Neuronal stem cell (in vitro differentiated cells): ENCODE results near the gene FAM50A.

Experiments
- DNase-seq: peaks from one replicate; pipeline ENCODE4 v3.0.0-alpha.2; 2013; ENCODE audit warnings: low spot score
- H2AFZ ChIP-seq: one replicate; pipeline ENCODE4 v1.6.1; 2013; ENCODE audit warnings: mild to moderate bottlenecking, low read length, inconsistent platforms
- H2AK5ac ChIP-seq: 2 replicates; pipeline ENCODE4 v1.6.1; 2013; ENCODE audit warnings: low read depth, mild to moderate bottlenecking, inconsistent platforms, low read length, moderate library complexity, mixed read lengths
- H2BK120ac ChIP-seq: 2 replicates; pipeline ENCODE4 v1.6.1; 2013; ENCODE audit warnings: low read depth, mild to moderate bottlenecking, inconsistent platforms, low read length, moderate library complexity, mixed read lengths
- H2BK12ac ChIP-seq: one replicate; pipeline ENCODE4 v1.6.1; 2013; ENCODE audit warnings: low read length, inconsistent platforms
- H2BK15ac ChIP-seq: 2 replicates; pipeline ENCODE4 v1.6.1; 2013; ENCODE audit warnings: mild to moderate bottlenecking, low read length, inconsistent platforms, mixed read lengths
- H2BK5ac ChIP-seq: one replicate; pipeline ENCODE4 v1.6.1; 2013; ENCODE audit warnings: inconsistent platforms, mild to moderate bottlenecking, low read length, moderate library complexity
- H3K14ac ChIP-seq: one replicate; pipeline ENCODE4 v1.6.1; 2013; ENCODE audit warnings: low read length, inconsistent platforms
- H3K18ac ChIP-seq: 2 replicates; pipeline ENCODE4 v1.6.1; 2013; ENCODE audit warnings: low read length, inconsistent platforms
- H3K23ac ChIP-seq: 2 replicates; pipeline ENCODE4 v1.6.1; 2013; ENCODE audit warnings: low read depth, mild to moderate bottlenecking, mixed read lengths, low read length, inconsistent platforms; ENCODE audit not compliant: poor library complexity
- H3K27ac ChIP-seq: replicated peaks from 3 replicates; pipeline ENCODE4 v1.5.1; 2013; ENCODE audit warnings: low read length, inconsistent platforms
- H3K27me3 ChIP-seq, 3 experiments: 2 replicates each; pipeline ENCODE4 v1.6.1; 2013; ENCODE audit warnings: low read length in 3 of 3, mild to moderate bottlenecking in 2 of 3, inconsistent platforms in 1 of 3, low read depth in 1 of 3, mixed read lengths in 1 of 3, moderate library complexity in 1 of 3; ENCODE audit not compliant: control insufficient read depth in 3 of 3, insufficient read depth in 3 of 3
- H3K36me3 ChIP-seq, 2 donors: replicated peaks in 1 of 2; 2 replicates each; pipeline ENCODE4 v1.6.1; 2013; ENCODE audit warnings: low read length in 2 of 2; ENCODE audit not compliant: control insufficient read depth in 2 of 2, insufficient read depth in 2 of 2
- H3K4ac ChIP-seq: 2 replicates; pipeline ENCODE4 v1.6.1; 2013; ENCODE audit warnings: inconsistent platforms, mild to moderate bottlenecking, low read length, moderate library complexity
- H3K4me1 ChIP-seq, 2 donors: 1 replicate in 1 of 2; 2 replicates in 1 of 2; pipeline ENCODE4 v1.6.1; 2013; ENCODE audit warnings: low read length in 2 of 2, low read depth in 1 of 2; ENCODE audit not compliant: control insufficient read depth in 2 of 2, insufficient read depth in 1 of 2
- H3K4me2 ChIP-seq: one replicate; pipeline ENCODE4 v1.6.1; 2013; ENCODE audit warnings: mild to moderate bottlenecking, low read length, inconsistent platforms; ENCODE audit not compliant: insufficient read depth, poor library complexity, severe bottlenecking
- H3K4me3 ChIP-seq, 2 donors: 2 replicates each; pipeline ENCODE4 v1.5.1; 2013; ENCODE audit warnings: low read length in 2 of 2, mild to moderate bottlenecking in 2 of 2, inconsistent platforms in 1 of 2, moderate library complexity in 1 of 2
- H3K79me1 ChIP-seq: one replicate; pipeline ENCODE4 v1.6.1; 2013; ENCODE audit warnings: low read depth, mild to moderate bottlenecking, inconsistent platforms, low read length, moderate library complexity
- H3K9ac ChIP-seq: one replicate; pipeline ENCODE4 v1.6.1; 2013; ENCODE audit warnings: mild to moderate bottlenecking, low read depth, low read length, inconsistent platforms; ENCODE audit not compliant: poor library complexity
- H3K9me3 ChIP-seq, 2 donors: replicated peaks in 1 of 2; 2 replicates each; pipeline versions ENCODE3 to v1.6.1; 2013; ENCODE audit warnings: low read length in 2 of 2, mild to moderate bottlenecking in 2 of 2, inconsistent platforms in 1 of 2, low read depth in 1 of 2, mixed read lengths in 1 of 2, moderate library complexity in 1 of 2; ENCODE audit not compliant: control insufficient read depth in 2 of 2, insufficient read depth in 1 of 2
- H4K8ac ChIP-seq: one replicate; pipeline ENCODE4 v1.6.1; 2013; ENCODE audit warnings: low read depth, mild to moderate bottlenecking, inconsistent platforms, low read length, moderate library complexity
- H4K91ac ChIP-seq: one replicate; pipeline ENCODE4 v1.6.1; 2013; ENCODE audit warnings: low read length, low read depth, mild to moderate bottlenecking, inconsistent platforms; ENCODE audit not compliant: poor library complexity
- WGBS, 2 donors: extraction: QIAGEN DNeasy Blood & Tissue Kit; methylation state at CpG; one replicate each; pipeline ENCODE4 v1.1.7; 2013; ENCODE audit warnings: missing lambda C conversion rate in 2 of 2, mixed read lengths in 1 of 2; ENCODE audit not compliant: insufficient read length in 2 of 2, insufficient replicate concordance in 1 of 2; ENCODE audit errors: extremely low coverage in 2 of 2; 5-methylcytosine and 5-hydroxymethylcytosine counted together

The FAM50A gene

DNA sequence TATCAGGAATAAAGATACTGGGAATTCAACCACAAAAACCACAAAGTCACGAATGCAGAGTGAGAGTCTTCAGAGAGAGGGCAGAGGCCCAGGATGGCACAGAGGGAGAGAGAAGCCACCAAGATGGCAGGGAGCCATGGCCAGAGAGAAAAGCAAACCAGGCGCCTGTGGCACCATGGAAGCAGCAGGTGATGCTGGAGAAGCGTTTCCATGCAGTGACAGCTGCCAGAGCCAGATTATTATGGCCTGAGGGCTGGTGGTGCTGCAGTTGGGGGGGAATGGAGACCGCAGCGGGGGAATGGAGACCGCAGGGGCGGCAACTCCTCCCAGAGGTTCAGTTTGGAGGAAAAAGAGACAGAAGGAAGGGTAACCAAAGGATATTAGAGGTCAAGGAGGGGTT is 26.8 kb upstream of the FAM50A start:
- Histone ChIP-seq H2AFZ (no peak overlapping the region), H3K79me1 (no peaks in the 10 kb centered on the region), H3K9ac (no peak overlapping the region), H2BK5ac (no peak overlapping the region), H4K8ac (no peak overlapping the region), H2BK15ac (no peak overlapping the region), H2BK12ac (no peak overlapping the region), H3K23ac (no peak overlapping the region), H2BK120ac (no peak overlapping the region), H3K18ac (no peak overlapping the region), H3K9me3 (no peaks in the 10 kb centered on the region), H4K91ac (no peak overlapping the region), H3K4ac (no peak overlapping the region), H3K14ac (no peak overlapping the region), H3K4me3 (no peak overlapping the region), H3K4me2 (no peak overlapping the region), H3K4me1 (peaks cover 0 to 3% of the 10 kb centered on the region in 2 donors), H3K27ac (no peak overlapping the region), H2AK5ac (no peak overlapping the region), H3K36me3 (peaks cover 7 to 17% of the 10 kb centered on the region in 2 donors), H3K27me3 (no peaks in the 10 kb centered on the region)
- WGBS, 2 donors = no CpG with 5 or more reads among the region's 7 CpGs
- DNase-seq = no peak

- no peak overlapping the region for H4K91ac ChIP-seq
- H3K27ac ChIP-seq = no peak overlapping the region
- H2AFZ ChIP-seq = no peak overlapping the region
- no peaks in the 10 kb centered on the region for H3K79me1 ChIP-seq
- no peak overlapping the region for H2BK12ac ChIP-seq
- no peak for DNase-seq
- no peak overlapping the region for H3K4me2 ChIP-seq
- H3K4me1 ChIP-seq = no peaks in the 10 kb centered on the region
- no peak overlapping the region for H2BK5ac ChIP-seq
- H3K27me3 ChIP-seq = no peaks in the 10 kb centered on the region
- no peak overlapping the region for H2BK15ac ChIP-seq
- no peak overlapping the region for H3K14ac ChIP-seq
- H3K18ac ChIP-seq = no peak overlapping the region
- peaks cover 0 to 6% of the 10 kb centered on the region in 2 donors for H3K36me3 ChIP-seq
- no peaks in the 10 kb centered on the region for H3K9me3 ChIP-seq
- no peak overlapping the region for H2AK5ac ChIP-seq
- H3K4ac ChIP-seq = no peak overlapping the region
- H3K23ac ChIP-seq = no peak overlapping the region
- no peak overlapping the region for H2BK120ac ChIP-seq
- no peak overlapping the region for H3K4me3 ChIP-seq
- no peak overlapping the region for H4K8ac ChIP-seq
- no CpG with 5 or more reads among the region's 8 CpGs for WGBS, 2 donors
- H3K9ac ChIP-seq = no peak overlapping the region
Measured at GRCh38 chrX:154419189-154419588, 24.8 kb upstream of the FAM50A start.

GRCh38 chrX:154419688-154420401 is 24.1 kb upstream of the FAM50A start:
- no peak overlapping the region for H2BK120ac ChIP-seq
- no peaks in the 10 kb centered on the region for H3K9me3 ChIP-seq
- H3K4ac ChIP-seq = no peak overlapping the region
- no peak overlapping the region for H3K14ac ChIP-seq
- no peak overlapping the region for H3K23ac ChIP-seq
- no peaks in the 10 kb centered on the region for H3K4me1 ChIP-seq
- H3K18ac ChIP-seq = no peak overlapping the region
- H2BK12ac ChIP-seq = no peak overlapping the region
- H3K4me3 ChIP-seq = no peak overlapping the region
- no peak overlapping the region for H4K91ac ChIP-seq
- no peak overlapping the region for H4K8ac ChIP-seq
- no peak overlapping the region for H2AFZ ChIP-seq
- H2BK5ac ChIP-seq = no peak overlapping the region
- H2AK5ac ChIP-seq = no peak overlapping the region
- no peak overlapping the region for H2BK15ac ChIP-seq
- DNase-seq = no peak
- no CpG with 5 or more reads among the region's 19 CpGs for WGBS, 2 donors
- H3K4me2 ChIP-seq = no peak overlapping the region
- no peak overlapping the region for H3K27ac ChIP-seq
- no peaks in the 10 kb centered on the region for H3K27me3 ChIP-seq
- H3K36me3 ChIP-seq = peaks cover 0 to 6% of the 10 kb centered on the region in 2 donors
- no peaks in the 10 kb centered on the region for H3K79me1 ChIP-seq
- no peak overlapping the region for H3K9ac ChIP-seq

GRCh38 chrX:154420402-154420756 is 23.6 kb upstream of the FAM50A start:
- Histone ChIP-seq H3K23ac (no peak overlapping the region), H4K8ac (no peak overlapping the region), H2BK5ac (no peak overlapping the region), H3K27ac (no peak overlapping the region), H3K27me3 (no peaks in the 10 kb centered on the region), H2BK120ac (no peak overlapping the region), H3K4me1 (no peaks in the 10 kb centered on the region), H3K9me3 (no peaks in the 10 kb centered on the region), H3K14ac (no peak overlapping the region), H3K4ac (no peak overlapping the region), H3K9ac (no peak overlapping the region), H4K91ac (no peak overlapping the region), H3K36me3 (peaks cover 0 to under 1% of the 10 kb centered on the region in 2 donors), H3K18ac (no peak overlapping the region), H2AFZ (no peak overlapping the region), H3K4me3 (no peak overlapping the region), H2BK15ac (no peak overlapping the region), H3K79me1 (no peaks in the 10 kb centered on the region), H2BK12ac (no peak overlapping the region), H3K4me2 (no peak overlapping the region), H2AK5ac (no peak overlapping the region)
- no peak for DNase-seq
- no CpG with 5 or more reads among the region's 10 CpGs for WGBS, 2 donors
